Dedifferentiated amniotic fluid mesenchymal stem cell (primary cell): ENCODE results near the gene CHCHD6.

Experiments used
- DNase-seq: peaks from one replicate; pipeline ENCODE4 v3.0.0-alpha.2; 2016; ENCODE audit errors: extremely low spot score

CHCHD6 gene

GRCh38 chr3:127008236-127008635 lies 304.2 kb downstream of the CHCHD6 start:
- no peak for DNase-seq

GRCh38 chr3:127009531-127009930 lies 305.5 kb downstream of the CHCHD6 start:
- DNase-seq: no peak
